Fibroblast of lung (primary cell): ENCODE data around the gene HRH3. TPM values are rescaled to one million over a fixed set of nuclear protein-coding genes. Genes with fewer than 3 reads are reported as not detected.

ENCODE experiments used
- DNase-seq, 2 donors: peaks; one replicate each; pipeline versions ENCODE4 v3.0.0 to v3.0.0-alpha.2; 2010; ENCODE audit warnings: low read depth in 2 of 2
- H2AFZ ChIP-seq: 2 replicates; pipeline ENCODE4 v1.5.1; 2012; ENCODE audit warnings: low read length, control low read depth, inconsistent platforms
- H3K27ac ChIP-seq: 2 replicates; pipeline ENCODE4 v1.5.1; 2011; ENCODE audit warnings: low read length, control low read depth; ENCODE audit not compliant: insufficient read depth
- H3K27me3 ChIP-seq: 2 replicates; pipeline ENCODE4 v1.5.1; 2011; ENCODE audit warnings: mild to moderate bottlenecking, low read length; ENCODE audit not compliant: control insufficient read depth, insufficient read depth
- H3K36me3 ChIP-seq: 2 replicates; pipeline ENCODE4 v1.5.1; 2011; ENCODE audit warnings: low read length; ENCODE audit not compliant: control insufficient read depth, insufficient read depth
- H3K4me1 ChIP-seq: 2 replicates; pipeline ENCODE4 v1.5.1; 2011; ENCODE audit warnings: low read length; ENCODE audit not compliant: control insufficient read depth, insufficient read depth; ENCODE audit errors: extremely low read depth
- H3K4me2 ChIP-seq: 2 replicates; pipeline ENCODE4 v1.5.1; 2011; ENCODE audit warnings: low read length, control low read depth; ENCODE audit not compliant: insufficient read depth; ENCODE audit errors: extremely low read depth
- H3K4me3 ChIP-seq, 4 experiments: fragments of 200-600 bp in 1 of 4; sonication (generic) in 1 of 4; replicated peaks in 1 of 4; 2 replicates each; pipeline ENCODE4 v1.5.1; 2011 to 2016; ENCODE audit warnings: low read length in 4 of 4, low read depth in 3 of 4, mild to moderate bottlenecking in 3 of 4, control low read depth in 2 of 4, inconsistent platforms in 1 of 4, mixed read lengths in 1 of 4; ENCODE audit not compliant: insufficient read depth in 1 of 4; ENCODE audit errors: control extremely low read depth in 1 of 4
- H3K79me2 ChIP-seq: 2 replicates; pipeline ENCODE4 v1.5.1; 2012; ENCODE audit warnings: mild to moderate bottlenecking, low read length, inconsistent platforms; ENCODE audit not compliant: control insufficient read depth, insufficient read depth
- H3K9ac ChIP-seq: 2 replicates; pipeline ENCODE4 v1.5.1; 2011; ENCODE audit warnings: mild to moderate bottlenecking, low read length, control low read depth; ENCODE audit not compliant: insufficient read depth
- H3K9me3 ChIP-seq: 2 replicates; pipeline ENCODE4 v1.5.1; 2012; ENCODE audit warnings: low read depth, low read length; ENCODE audit not compliant: control insufficient read depth, insufficient read depth
- H4K20me1 ChIP-seq: 2 replicates; pipeline ENCODE4 v1.5.1; 2011; ENCODE audit warnings: low read length; ENCODE audit not compliant: control insufficient read depth, insufficient read depth; ENCODE audit errors: extremely low read depth
- EZH2 ChIP-seq: IDR thresholded peaks from 2 replicates; pipeline ENCODE4 v1.5.1; 2012; ENCODE audit warnings: low read length, control low read depth, mild to moderate bottlenecking; ENCODE audit errors: missing control alignments
- polyA plus RNA-seq, 2 donors: library from polyadenylated mRNA; depleted of rRNA in 1 of 2; stranded (reverse) in 1 of 2; unstranded in 1 of 2; fragments of >200 nt; gene quantifications; 2 replicates each; pipeline ENCODE4 v1.2.1, GENCODE V29; 2011 to 2012; ENCODE audit warnings: missing spikeins in 1 of 2
- total RNA-seq: library from RNA; depleted of rRNA; stranded (reverse); fragments of >200 nt; gene quantifications from 2 replicates; pipeline ENCODE4 v1.2.1, GENCODE V29; 2014
- TF ChIP-seq, protein P1 (sequence below), 2 donors: IDR thresholded peaks in 1 of 2; conservative IDR thresholded peaks in 1 of 2; 1 replicate in 1 of 2; 2 replicates in 1 of 2; pipeline ENCODE4 v1.5.1; 2011 to 2012; ENCODE audit warnings: low read length in 2 of 2, control low read depth in 1 of 2, inconsistent platforms in 1 of 2, low read depth in 1 of 2, mild to moderate bottlenecking in 1 of 2

The HRH3 gene
- total and polyA plus RNA-seq, 2 donors (not counting 1 experiment from before 2014, with no cell fraction given), result not detected

DNA sequence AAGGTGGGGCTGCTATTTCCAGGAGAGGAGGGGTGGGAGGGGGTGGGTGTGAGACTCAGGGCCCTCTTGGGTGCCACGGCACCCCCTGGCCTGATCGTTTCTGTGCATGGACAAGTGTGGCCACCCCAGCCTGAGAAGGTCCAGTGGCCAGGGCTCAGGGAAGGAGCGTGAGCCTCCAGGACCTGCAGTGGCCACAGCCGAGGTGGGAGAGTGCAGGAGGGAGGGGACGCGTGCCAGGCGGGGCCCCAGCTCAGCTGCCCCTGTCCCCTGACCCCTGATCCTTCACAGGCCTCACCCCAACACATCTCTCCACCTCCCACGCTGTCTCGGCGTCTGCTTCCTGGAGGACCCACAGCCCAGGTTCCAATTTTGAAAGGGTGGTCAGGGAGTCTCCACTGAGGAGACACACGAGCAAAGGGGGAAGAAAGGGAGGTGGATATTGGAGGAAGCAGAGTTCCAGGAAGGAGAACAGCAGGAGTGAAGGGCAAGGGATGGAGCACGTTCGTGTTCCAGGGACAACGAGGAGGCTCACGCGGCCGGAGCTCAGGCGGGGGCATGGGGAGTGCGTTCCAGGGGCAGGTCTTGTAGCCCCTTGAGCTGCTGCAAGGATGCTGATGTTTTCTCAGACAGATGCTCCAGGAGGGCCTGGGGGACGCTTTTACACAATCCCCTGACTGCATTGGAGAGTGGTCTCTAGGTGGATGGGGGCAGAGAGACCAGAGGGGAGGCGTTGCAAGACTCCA, 4.2 kb upstream of the HRH3 start:
- no peaks in the 10 kb centered on the region for H3K9me3 ChIP-seq
- H4K20me1 ChIP-seq, result no peaks in the 10 kb centered on the region
- TF ChIP-seq, protein P1, sequence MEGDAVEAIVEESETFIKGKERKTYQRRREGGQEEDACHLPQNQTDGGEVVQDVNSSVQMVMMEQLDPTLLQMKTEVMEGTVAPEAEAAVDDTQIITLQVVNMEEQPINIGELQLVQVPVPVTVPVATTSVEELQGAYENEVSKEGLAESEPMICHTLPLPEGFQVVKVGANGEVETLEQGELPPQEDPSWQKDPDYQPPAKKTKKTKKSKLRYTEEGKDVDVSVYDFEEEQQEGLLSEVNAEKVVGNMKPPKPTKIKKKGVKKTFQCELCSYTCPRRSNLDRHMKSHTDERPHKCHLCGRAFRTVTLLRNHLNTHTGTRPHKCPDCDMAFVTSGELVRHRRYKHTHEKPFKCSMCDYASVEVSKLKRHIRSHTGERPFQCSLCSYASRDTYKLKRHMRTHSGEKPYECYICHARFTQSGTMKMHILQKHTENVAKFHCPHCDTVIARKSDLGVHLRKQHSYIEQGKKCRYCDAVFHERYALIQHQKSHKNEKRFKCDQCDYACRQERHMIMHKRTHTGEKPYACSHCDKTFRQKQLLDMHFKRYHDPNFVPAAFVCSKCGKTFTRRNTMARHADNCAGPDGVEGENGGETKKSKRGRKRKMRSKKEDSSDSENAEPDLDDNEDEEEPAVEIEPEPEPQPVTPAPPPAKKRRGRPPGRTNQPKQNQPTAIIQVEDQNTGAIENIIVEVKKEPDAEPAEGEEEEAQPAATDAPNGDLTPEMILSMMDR (conservative IDR thresholded peaks at IDR 0.05 in 1 of 2, IDR thresholded peaks at IDR 0.05 in 1 of 2; ENCODE audit: low read depth in 1 of 2, low read length in 2 of 2), result no peak
- TF ChIP-seq EZH2, result peak; percentile 21
- H3K9ac ChIP-seq, result no peak overlapping the region
- no peaks in the 10 kb centered on the region for H3K36me3 ChIP-seq
- H3K4me3 ChIP-seq, result no peak overlapping the region
- no peak overlapping the region for H3K4me2 ChIP-seq
- H3K4me1 ChIP-seq, result no peaks in the 10 kb centered on the region
- no peak overlapping the region for H3K27ac ChIP-seq
- H3K27me3 ChIP-seq, result peaks cover 26% of the 10 kb centered on the region
- H3K79me2 ChIP-seq, result no peaks in the 10 kb centered on the region
- H2AFZ ChIP-seq, result no peak overlapping the region
- DNase-seq, result no peak

DNA sequence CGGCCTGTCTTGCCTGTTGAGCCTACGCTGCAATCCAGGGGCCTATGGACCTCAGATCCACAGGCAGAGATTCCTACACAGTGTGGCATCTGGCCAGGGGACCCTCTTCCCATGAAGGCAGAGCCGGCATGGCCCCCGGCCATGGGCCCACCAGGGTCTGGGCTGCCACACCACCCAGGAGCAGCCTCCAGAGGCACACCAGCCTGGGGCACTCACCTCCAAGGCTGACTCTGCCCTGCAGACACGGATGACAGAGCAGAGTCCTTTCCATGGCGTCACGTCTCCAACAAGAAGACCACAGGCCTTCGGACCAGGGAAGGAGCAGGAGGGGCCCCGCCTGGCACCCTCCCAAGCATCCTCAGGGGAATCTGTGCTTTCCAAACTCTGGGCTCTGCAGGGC, 3.5 kb upstream of the HRH3 start:
- Histone ChIP-seq H3K36me3 (no peaks in the 10 kb centered on the region), H3K9ac (no peak overlapping the region), H3K4me3 (no peak overlapping the region), H3K27ac (no peak overlapping the region), H3K9me3 (no peaks in the 10 kb centered on the region), H2AFZ (no peak overlapping the region), H3K4me1 (no peaks in the 10 kb centered on the region), H4K20me1 (no peaks in the 10 kb centered on the region), H3K4me2 (no peak overlapping the region), H3K79me2 (no peaks in the 10 kb centered on the region), H3K27me3 (peaks cover 29% of the 10 kb centered on the region)
- DNase-seq, result no peak
- TF ChIP-seq, protein P1 (conservative IDR thresholded peaks at IDR 0.05 in 1 of 2, IDR thresholded peaks at IDR 0.05 in 1 of 2; ENCODE audit: low read depth in 1 of 2, low read length in 2 of 2), result no peak
- TF ChIP-seq EZH2, result no peak

DNA sequence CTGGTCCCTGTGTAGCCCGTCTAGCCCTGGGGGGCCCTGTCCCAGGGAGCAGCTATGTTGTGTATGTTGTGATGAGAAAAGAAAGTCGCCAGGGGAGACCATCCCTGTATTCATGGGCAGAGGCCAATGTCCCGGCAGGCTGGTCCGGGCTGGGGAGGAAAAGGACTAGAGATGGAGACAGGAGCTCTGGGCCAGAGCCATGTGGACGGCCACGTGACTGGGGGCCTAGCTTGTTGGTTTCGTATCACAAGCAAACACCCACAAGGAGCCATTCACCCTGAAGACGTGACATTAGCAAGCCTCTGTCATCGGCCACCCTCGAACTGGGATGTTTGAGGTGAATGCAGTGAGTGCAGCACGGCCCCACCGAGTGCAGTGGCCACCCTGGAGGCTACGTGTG, 2.9 kb upstream of the HRH3 start:
- Histone ChIP-seq H3K36me3 (no peaks in the 10 kb centered on the region), H3K4me1 (no peaks in the 10 kb centered on the region), H3K27ac (no peak overlapping the region), H3K27me3 (peaks cover 34% of the 10 kb centered on the region), H3K9ac (no peak overlapping the region), H3K4me2 (no peak overlapping the region), H4K20me1 (no peaks in the 10 kb centered on the region), H3K4me3 (no peak overlapping the region), H3K79me2 (no peaks in the 10 kb centered on the region), H2AFZ (no peak overlapping the region), H3K9me3 (no peaks in the 10 kb centered on the region)
- no peak for DNase-seq
- TF ChIP-seq, protein P1 (conservative IDR thresholded peaks at IDR 0.05 in 1 of 2, IDR thresholded peaks at IDR 0.05 in 1 of 2; ENCODE audit: low read depth in 1 of 2, low read length in 2 of 2), result no peak
- no peak for TF ChIP-seq EZH2
